Activated naive CD4-positive, alpha-beta T cell (primary cell): ENCODE data around the gene HNRNPF.
A peak's percentile ranks its signal among the peaks of the same experiment; 100 is the strongest.
"Not testable (repeated sequence)": the region's sequence is repeated elsewhere in the genome, so short reads cannot be mapped to it uniquely, and the experiment has no call there.

Experiments
- DNase-seq, 4 experiments: peaks; one replicate each; lab custom pipeline; 2025; lab: John Stamatoyannopoulos, UW

Gene HNRNPF

DNA sequence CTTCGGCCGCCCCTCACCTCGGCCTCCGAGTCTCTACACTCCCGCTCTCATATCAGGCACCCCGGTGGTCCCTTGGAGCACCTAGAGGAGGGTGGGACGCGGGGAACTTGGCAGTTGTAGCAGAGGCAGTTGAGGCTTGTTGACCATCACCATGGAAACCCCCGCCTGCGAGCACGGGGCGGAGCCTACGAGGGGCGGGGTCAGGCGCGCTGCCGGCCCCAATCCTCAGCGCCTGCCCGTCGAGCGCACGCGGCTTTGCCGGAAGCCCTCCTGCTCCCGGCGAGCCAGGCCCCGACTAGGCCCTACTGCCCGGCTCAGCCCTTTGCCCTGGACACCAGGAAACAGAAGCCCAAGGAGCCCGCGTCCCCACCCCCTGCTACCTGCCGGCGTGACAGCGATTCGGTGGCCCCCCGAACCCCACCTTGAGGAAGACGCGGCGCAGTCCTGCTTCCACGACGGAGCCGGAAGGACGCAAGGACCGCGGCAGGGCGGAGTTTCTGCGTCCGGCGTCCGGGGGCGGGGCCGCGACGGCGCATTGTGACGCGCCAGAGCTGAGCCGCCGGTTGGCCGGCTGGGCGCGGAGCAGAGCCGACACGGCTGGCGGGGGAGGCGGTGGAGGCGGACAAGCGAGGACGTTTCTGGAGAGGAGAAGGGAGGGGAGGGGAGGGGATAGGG is at the start of gene HNRNPF:
Gene HNRNPF, minus strand, starts transcription at position 477 of the 675 bp plus-strand sequence. CDS start 21,302 bp downstream, outside the sequence.
- DNase-seq, result peak; percentile 85 to 97 (median 92)

DNA sequence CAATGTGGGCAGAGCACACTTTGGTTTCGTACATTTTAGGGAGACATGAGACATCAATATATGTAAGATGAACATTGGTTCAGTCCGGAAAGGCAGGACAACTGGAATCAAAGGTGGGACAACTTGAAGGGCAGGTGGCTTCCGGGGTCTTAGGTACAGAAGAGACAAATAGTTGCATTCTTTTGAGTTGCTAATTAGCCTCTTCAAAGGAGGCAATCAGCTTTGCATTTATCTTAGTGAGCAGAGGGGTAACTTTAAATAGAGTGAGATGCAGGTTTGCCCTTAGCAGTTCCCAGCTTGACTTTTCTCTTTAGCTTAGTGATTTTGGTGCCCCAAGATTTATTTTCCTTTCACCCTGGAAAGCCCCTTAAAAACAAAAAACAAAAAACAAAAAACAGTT is 49.2 kb upstream of the HNRNPF start:
- DNase-seq, result no peak

DNA sequence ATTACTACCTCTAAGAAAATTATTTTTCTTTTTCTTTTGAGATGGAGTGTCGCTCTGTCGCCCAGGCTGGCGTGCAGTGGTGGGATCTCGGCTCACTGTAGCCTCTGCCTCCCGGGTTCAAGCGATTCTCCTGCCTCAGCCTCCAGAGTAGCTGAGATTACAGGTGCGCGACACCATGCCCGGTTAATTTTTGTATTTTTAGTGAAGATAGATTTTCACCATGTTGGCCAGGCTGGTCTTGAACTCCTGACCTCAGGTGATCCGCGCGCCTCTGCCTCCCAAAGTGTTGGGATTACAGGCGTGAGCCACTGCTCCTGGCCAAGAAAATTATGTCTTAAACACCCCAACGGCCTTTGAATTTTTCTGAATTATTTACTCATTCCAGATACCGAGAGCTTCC is 47.6 kb upstream of the HNRNPF start:
- DNase-seq, result not testable (repeated sequence)

DNA sequence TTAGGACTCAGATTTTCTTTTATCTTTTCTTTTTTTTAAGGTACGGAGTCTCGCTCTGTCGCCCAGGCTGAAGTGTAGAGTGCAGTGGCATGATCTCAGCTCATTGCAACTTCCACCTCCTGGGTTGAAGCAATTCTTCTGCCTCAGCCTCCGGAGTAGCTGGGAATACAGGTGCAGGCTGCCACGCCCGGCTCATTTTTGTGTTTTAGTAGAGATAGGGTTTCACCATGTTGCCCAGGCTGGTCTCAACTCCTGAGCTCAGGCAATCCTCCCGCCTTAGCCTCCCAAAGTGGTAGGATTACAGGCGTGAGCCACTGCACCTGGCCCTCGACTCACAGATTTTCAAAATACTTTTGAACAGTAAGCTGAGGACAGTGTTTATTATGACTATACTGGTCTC is 45.0 kb upstream of the HNRNPF start:
- DNase-seq, result not testable (repeated sequence)

GRCh38 chr10:43453266-43453831 is 44.4 kb upstream of the HNRNPF start:
- no peak for DNase-seq

- no peak for DNase-seq
Observed at GRCh38 chr10:43452356-43452914, 43.4 kb upstream of the HNRNPF start.

- no peak for DNase-seq
Observed at GRCh38 chr10:43448742-43449141, 39.8 kb upstream of the HNRNPF start.

GRCh38 chr10:43446219-43447017 is 37.4 kb upstream of the HNRNPF start:
- not testable (repeated sequence) for DNase-seq

- no peak for DNase-seq
Observed at GRCh38 chr10:43444897-43445466, 36.0 kb upstream of the HNRNPF start.

DNA sequence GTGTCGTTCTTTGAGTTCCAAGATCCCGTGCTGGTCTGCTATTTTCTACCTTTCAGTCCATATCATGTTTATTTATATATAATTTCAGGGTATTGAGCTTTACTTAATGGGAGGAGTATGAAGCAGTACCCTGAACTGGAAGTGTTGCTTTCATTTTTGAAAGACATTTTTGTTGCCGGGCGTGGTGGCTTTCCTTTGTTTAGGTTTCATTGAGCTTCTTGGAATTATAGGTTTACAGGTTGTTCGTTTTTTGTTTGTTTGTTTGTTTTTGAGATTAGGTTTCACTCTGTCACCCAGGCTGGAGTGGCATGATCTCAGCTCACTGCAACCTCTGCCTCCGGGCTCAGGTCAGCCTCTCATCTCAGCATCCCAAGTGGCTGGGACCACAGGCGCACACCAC is 35.3 kb upstream of the HNRNPF start:
- DNase-seq, result no peak

DNA sequence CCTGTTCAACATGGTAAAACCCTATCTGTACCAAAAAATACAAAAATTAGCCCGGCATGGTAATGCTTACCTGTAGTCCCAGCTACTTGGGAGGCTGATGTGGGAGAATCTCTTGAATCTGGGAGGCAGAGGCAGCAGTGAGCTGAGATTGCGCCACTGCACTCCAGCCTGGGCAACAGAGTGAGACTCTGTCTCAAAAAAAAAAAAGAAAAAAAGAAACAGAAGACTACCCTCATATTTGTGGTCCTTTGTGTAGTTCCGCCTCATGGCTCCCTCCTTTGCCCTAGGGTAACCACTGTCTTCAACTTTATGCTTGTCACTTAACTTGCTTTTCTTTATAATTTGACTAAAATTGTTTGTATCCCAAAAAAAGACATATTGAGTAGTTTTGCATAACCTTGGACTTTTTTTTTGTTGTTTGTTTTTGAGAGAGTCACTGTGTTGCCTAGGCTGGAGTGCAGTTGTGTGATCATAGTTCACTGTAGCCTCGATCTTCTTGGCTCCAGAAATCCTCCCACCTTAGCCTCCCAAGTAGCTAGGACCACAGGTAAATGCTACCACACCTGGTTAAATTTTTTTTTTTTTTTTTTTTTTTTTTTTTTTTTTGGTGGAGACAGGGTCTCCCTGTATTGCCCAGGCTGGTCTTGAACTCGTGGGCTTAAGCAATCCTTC is 31.6 kb upstream of the HNRNPF start:
- no peak for DNase-seq

DNA sequence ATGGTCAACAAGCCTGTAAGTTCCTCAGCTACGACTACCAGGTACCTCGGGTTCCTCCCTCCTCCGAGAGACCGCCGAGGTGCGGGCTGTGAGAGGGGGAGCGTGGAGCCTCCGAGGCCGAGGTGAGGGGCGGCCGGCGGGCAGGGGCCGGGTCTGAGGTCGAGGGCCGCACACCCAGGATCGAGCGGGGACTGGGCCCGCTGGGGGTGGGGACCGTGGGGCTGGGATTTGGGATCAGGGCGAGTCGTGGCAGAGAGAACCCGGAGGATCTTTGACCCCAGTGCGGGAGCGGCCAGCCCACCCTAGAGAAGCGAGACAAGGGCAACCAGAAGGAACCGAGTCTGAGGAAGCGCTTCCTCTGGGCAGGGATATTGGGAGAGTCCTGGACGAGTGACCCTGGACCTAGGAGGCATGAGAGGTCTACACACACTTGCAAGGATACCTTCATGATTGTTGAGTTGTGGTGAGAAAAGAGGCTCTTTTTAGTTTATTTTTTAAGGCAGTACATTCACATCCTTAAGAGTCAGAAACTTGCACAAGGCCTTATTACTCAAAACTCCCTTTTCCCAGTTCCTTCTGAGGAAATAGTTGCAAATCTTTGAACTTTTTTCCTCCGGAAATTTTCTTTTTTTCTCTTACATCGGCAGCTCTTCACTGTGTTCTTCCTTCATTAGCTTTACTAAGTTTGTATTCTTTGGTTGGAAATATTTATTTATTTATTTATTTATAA is 28.3 kb upstream of the HNRNPF start:
- no peak for DNase-seq

GRCh38 chr10:43436291-43437140 is 27.5 kb upstream of the HNRNPF start, which contains the start of gene ZNF487:
Gene ZNF487 (plus strand): TSS chr10:43437111. CDS start chr10:43475814, 38,703 bp downstream.
- DNase-seq, result peak; percentile 64 to 82 (median 72)

DNA sequence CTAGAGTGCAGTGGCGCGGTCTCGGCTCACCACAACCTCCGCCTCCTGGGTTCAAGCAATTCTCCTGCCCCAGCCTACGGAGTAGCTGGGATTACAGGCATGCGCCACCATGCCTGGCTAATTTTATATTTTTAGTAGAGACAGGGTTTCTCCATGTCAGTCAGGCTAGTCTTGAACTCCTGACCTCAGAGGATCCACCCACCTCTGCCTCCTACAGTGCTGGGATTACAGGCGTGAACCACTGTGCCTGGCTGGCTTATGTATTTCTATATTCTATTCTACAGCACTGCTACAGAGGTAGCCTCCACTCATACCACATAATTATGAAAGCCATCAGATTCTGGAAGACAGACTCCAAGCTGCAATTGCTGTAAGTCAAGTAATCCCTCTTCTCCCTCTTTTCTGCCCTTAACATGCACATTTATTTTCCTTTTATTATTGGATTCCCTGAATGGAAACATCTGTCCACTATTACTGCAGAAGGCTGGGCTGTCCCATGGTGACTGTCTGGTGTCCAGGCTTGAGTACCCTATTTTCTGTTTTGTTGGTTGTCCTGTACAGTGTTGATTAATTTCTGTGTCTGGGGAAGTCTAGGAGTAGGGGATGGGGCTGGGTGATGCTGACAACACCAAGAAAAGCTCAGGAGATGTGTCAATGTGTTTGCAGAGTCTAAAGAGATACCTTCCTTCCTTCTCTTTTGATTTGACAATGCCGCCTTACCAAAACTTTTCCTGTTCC is 22.1 kb upstream of the HNRNPF start:
- no peak for DNase-seq

GRCh38 chr10:43427166-43427825 is 18.3 kb upstream of the HNRNPF start:
- peak in 1 of 4 experiments; percentile 23 for DNase-seq

DNA sequence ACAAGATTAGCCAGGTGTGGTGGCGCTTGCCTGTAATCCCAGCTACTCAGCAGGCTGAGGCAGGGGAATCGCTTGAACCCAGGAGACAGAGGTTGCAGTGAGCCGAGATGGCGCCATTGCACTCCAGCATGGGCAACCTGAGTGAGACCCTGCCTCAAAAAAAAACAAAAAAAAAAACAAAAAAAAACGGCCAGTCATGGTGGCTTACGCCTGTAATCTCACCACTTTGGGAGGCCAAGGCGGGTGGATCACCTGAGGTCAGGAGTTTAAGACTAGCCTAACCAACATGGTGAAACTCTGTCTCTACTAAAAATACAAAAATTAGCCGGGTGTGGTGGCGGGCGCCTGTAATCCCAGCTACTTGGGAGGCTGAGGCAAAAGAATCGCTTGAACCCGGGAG is 17.5 kb upstream of the HNRNPF start:
- DNase-seq, result not testable (repeated sequence)

- no peak for DNase-seq
Observed at GRCh38 chr10:43424416-43424815, 15.4 kb upstream of the HNRNPF start.

- DNase-seq, result not testable (repeated sequence)
Observed at GRCh38 chr10:43421944-43422343, 13.0 kb upstream of the HNRNPF start.

GRCh38 chr10:43421519-43421918 is 12.5 kb upstream of the HNRNPF start:
- DNase-seq, result no peak
